ENCODE measurements around the gene RASGRF2. TPM values are rescaled to one million over a fixed set of nuclear protein-coding genes. Genes with fewer than 3 reads are reported as not detected.

RASGRF2 gene
- total RNA-seq, 1 experiment from 2014 or later = 0.18 TPM

DNA sequence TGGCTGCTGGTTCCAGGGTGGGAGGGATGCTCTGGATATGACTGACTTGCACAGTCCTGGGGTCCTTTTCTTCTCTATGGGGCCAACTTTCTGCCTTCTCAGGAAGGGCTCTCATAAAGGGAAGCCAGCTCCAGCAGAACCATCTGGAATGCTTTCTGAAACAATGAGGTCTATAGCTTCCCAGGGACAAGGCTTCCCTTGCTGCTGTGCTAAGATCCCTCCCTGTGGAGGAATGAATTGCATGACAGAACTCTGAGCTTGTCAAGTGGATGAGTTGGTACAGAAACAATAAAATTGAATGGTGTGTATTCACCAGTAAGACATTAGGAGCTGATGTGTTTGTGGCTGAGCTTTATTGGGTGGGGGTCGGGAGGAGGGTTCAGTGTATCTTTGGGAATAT, 292.7 kb downstream of the RASGRF2 start:
- no TSS peak for BruUV-seq (replicated peaks)
- Histone ChIP-seq H3K27ac (ENCODE audit: low read length) (no peak overlapping the region), H3F3A (ENCODE audit: low read length, unreplicated experiment) (no peaks in the 10 kb centered on the region), H4K20me1 (ENCODE audit: low read length) (no peaks in the 10 kb centered on the region), H3K9me3 (ENCODE audit: low read length) (no peaks in the 10 kb centered on the region), H3K4me1 (ENCODE audit: insufficient read depth, low read length) (0 out of 2 replicates have a peak, but pooled peaks cover 3% of the 10 kb centered on the region), H3K9ac (ENCODE audit: low read length) (no peak overlapping the region), H3K4me2 (ENCODE audit: low read length) (no peak overlapping the region), H2AFZ (ENCODE audit: low read length) (no peak overlapping the region), H3K27me3 (ENCODE audit: low read length) (no peaks in the 10 kb centered on the region), H3K9me2 (replicated peaks; ENCODE audit: low read length) (no peaks in the 10 kb centered on the region), H3K4me3 (ENCODE audit: low read length) (no peak overlapping the region), H3K79me2 (ENCODE audit: low read length) (no peaks in the 10 kb centered on the region), H3K36me3 (ENCODE audit: low read depth, low read length) (no peaks in the 10 kb centered on the region)
- DNase-seq = no peak
- TF ChIP-seq, protein P1, sequence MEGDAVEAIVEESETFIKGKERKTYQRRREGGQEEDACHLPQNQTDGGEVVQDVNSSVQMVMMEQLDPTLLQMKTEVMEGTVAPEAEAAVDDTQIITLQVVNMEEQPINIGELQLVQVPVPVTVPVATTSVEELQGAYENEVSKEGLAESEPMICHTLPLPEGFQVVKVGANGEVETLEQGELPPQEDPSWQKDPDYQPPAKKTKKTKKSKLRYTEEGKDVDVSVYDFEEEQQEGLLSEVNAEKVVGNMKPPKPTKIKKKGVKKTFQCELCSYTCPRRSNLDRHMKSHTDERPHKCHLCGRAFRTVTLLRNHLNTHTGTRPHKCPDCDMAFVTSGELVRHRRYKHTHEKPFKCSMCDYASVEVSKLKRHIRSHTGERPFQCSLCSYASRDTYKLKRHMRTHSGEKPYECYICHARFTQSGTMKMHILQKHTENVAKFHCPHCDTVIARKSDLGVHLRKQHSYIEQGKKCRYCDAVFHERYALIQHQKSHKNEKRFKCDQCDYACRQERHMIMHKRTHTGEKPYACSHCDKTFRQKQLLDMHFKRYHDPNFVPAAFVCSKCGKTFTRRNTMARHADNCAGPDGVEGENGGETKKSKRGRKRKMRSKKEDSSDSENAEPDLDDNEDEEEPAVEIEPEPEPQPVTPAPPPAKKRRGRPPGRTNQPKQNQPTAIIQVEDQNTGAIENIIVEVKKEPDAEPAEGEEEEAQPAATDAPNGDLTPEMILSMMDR (conservative IDR thresholded peaks at IDR 0.05; ENCODE audit: low read depth, low read length) = no peak
- TF ChIP-seq EZH2phosphoT487 (IDR thresholded peaks at IDR 0.05; ENCODE audit: borderline replicate concordance, low read length) = no peak
- TF ChIP-seq EZH2 (IDR thresholded peaks at IDR 0.05; ENCODE audit: low read length, unreplicated experiment) = no peak
- intact Hi-C loops (cut with micrococcal nuclease) = no loop called here
- POLR2A ChIA-PET (ENCODE audit: unreplicated experiment) = no interaction called here
- ATAC-seq = no peak
- CTCF ChIA-PET = no interaction called here

DNA sequence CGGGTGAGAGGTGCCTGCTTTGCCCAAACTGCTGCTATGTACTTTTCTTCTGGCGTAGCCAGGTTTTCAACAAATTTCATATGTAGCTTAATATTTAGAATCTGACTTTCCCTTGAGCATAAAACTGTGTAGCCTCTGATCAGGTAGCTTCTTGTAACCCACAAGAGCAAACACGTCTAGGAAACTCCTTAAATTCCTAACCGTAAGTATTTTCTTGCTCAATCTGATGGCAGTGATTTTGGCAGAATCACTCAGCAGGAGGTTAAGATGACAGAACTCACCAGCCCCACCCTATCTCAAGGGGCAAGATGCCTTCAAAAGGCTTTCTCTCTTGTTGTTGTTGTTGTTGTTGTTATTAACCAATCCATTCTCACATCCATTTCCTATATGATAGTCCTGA, 293.7 kb downstream of the RASGRF2 start:
- TF ChIP-seq EZH2phosphoT487 (IDR thresholded peaks at IDR 0.05; ENCODE audit: borderline replicate concordance, low read length) (no peak), EZH2 (IDR thresholded peaks at IDR 0.05; ENCODE audit: low read length, unreplicated experiment) (no peak)
- TF ChIP-seq, protein P1 (conservative IDR thresholded peaks at IDR 0.05; ENCODE audit: low read depth, low read length) = no peak
- Histone ChIP-seq H2AFZ (ENCODE audit: low read length) (no peak overlapping the region), H3K36me3 (ENCODE audit: low read depth, low read length) (no peaks in the 10 kb centered on the region), H4K20me1 (ENCODE audit: low read length) (no peaks in the 10 kb centered on the region), H3K79me2 (ENCODE audit: low read length) (no peaks in the 10 kb centered on the region), H3K27me3 (ENCODE audit: low read length) (no peaks in the 10 kb centered on the region), H3F3A (ENCODE audit: low read length, unreplicated experiment) (no peaks in the 10 kb centered on the region), H3K9ac (ENCODE audit: low read length) (no peak overlapping the region), H3K27ac (ENCODE audit: low read length) (no peak overlapping the region), H3K4me1 (ENCODE audit: insufficient read depth, low read length) (peaks cover 5% of the 10 kb centered on the region; the same call in 1 of the 2 replicates), H3K4me3 (ENCODE audit: low read length) (no peak overlapping the region), H3K9me3 (ENCODE audit: low read length) (no peaks in the 10 kb centered on the region), H3K4me2 (ENCODE audit: low read length) (no peak overlapping the region), H3K9me2 (replicated peaks; ENCODE audit: low read length) (no peaks in the 10 kb centered on the region)
- no TSS peak for BruUV-seq (replicated peaks)
- intact Hi-C loops (cut with micrococcal nuclease) = no loop called here
- DNase-seq = no peak
- ATAC-seq = no peak
- ChIA-PET CTCF (no interaction called here), POLR2A (ENCODE audit: unreplicated experiment) (no interaction called here)

DNA sequence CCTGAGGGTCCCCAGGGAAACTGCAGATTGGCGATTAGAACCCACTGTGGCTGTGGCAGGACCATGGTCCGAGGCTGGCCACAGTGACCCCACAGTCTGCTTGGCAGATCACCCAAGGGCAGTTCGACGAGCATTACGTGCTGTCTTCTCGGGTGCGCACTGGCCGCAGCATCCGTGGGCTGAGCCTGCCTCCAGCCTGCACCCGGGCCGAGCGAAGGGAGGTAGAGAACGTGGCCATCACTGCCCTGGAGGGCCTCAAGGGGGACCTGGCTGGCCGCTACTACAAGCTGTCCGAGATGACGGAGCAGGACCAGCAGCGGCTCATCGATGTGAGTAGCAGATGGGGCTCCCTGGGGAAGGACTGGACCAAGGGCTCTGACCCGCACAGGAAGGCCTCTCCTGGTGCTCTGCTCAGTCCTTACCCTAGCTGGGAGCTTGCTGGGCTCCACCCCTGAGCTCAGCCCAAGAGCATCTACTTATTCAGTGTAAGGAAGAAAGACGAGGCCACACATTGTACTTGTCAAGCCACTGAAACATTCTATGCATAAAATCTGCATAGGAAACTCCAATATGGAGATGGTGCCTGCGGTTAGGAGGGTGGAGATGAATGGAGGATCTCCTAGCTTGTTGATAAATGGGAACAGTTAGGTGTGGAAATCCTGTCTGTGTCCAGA, 294.9 kb downstream of the RASGRF2 start:
- ChIA-PET CTCF (no interaction called here), POLR2A (ENCODE audit: unreplicated experiment) (interaction anchor here (0.6 kb wide), 2 partner anchors 45 to 343 kb away, joined by 4 to 8 read pairs; no protein-coding TSS in a partner anchor)
- no peak overlapping the region for H3K9ac ChIP-seq (ENCODE audit: low read length)

More for the DNA sequence above, 294.9 kb downstream of the RASGRF2 start:
- no peak overlapping the region for H2AFZ ChIP-seq (ENCODE audit: low read length)
- no peaks in the 10 kb centered on the region for H3K36me3 ChIP-seq (ENCODE audit: low read depth, low read length)
- TF ChIP-seq, protein P1 (conservative IDR thresholded peaks at IDR 0.05; ENCODE audit: low read depth, low read length) = no peak
- TF ChIP-seq EZH2 (IDR thresholded peaks at IDR 0.05; ENCODE audit: low read length, unreplicated experiment) = no peak
- TF ChIP-seq EZH2phosphoT487 (IDR thresholded peaks at IDR 0.05; ENCODE audit: borderline replicate concordance, low read length) = no peak
- ATAC-seq = no peak
- H3K4me2 ChIP-seq (ENCODE audit: low read length) = no peak overlapping the region
- H3K9me2 ChIP-seq (replicated peaks; ENCODE audit: low read length) = no peaks in the 10 kb centered on the region
- BruUV-seq (replicated peaks) = no TSS peak
- H3K4me1 ChIP-seq (ENCODE audit: insufficient read depth, low read length) = peaks cover 5% of the 10 kb centered on the region; the same call in 1 of the 2 replicates
- no peaks in the 10 kb centered on the region for H3F3A ChIP-seq (ENCODE audit: low read length, unreplicated experiment)
- no peak for DNase-seq
- intact Hi-C loops (cut with micrococcal nuclease) = no loop called here
- no peaks in the 10 kb centered on the region for H4K20me1 ChIP-seq (ENCODE audit: low read length)
- H3K9me3 ChIP-seq (ENCODE audit: low read length) = no peaks in the 10 kb centered on the region
- no peak overlapping the region for H3K4me3 ChIP-seq (ENCODE audit: low read length)
- no peak overlapping the region for H3K27ac ChIP-seq (ENCODE audit: low read length)
- no peaks in the 10 kb centered on the region for H3K79me2 ChIP-seq (ENCODE audit: low read length)
- no peaks in the 10 kb centered on the region for H3K27me3 ChIP-seq (ENCODE audit: low read length)

Measured in PC-3 (cell line).